HEK293 (cell line): ENCODE measurements around the gene RGS13.

ENCODE experiments used
- ZFP69B ChIP-seq: fragments of 450-650 bp; formaldehyde crosslinking; IDR thresholded peaks from 2 replicates; pipeline ENCODE4 v1.5.1; 2016; ENCODE audit warnings: missing biosample characterization, missing genetic modification characterization
- ZNF2 ChIP-seq: fragments of 450-650 bp; formaldehyde crosslinking; IDR thresholded peaks from 2 replicates; pipeline ENCODE4 v1.5.1; 2016; ENCODE audit warnings: missing biosample characterization, missing genetic modification characterization
- TF ChIP-seq, protein P1 (sequence below): fragments of 450-650 bp; formaldehyde crosslinking; IDR thresholded peaks from 2 replicates; pipeline ENCODE4 v1.5.1; 2016; ENCODE audit warnings: missing biosample characterization, missing genetic modification characterization

DNA sequence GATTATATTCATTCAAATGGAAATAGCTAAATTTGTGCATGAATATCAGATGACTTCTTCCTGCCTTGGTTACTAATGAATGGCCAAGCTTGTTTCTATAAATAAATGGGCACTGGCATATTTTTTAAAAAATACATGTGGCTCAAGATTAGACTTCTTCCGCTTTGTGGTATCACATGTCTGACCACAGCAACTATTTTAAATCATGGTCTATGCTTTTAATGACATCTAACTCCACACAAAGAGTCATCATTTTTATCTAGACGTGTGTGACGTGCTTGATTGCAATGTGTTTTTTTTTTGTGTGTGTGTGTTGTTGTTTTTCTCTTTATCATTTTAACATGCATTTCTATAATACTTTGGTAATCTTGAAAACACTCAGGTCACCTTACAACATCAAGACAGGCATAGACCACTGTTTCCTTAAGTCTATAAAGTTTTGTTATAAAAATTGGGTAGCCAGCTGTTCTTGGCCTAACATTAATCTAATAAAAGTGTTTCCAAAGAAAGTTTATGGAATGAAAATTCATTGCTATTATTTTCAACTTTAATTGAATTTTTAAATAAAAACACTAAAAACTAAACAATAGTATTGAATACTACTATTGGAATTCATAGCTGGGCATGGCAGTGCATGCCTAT is 30.8 kb upstream of the RGS13 start:
- TF ChIP-seq ZFP69B (no peak), ZNF2 (tag by site-specific recombination) (no peak)
- TF ChIP-seq, protein P1, sequence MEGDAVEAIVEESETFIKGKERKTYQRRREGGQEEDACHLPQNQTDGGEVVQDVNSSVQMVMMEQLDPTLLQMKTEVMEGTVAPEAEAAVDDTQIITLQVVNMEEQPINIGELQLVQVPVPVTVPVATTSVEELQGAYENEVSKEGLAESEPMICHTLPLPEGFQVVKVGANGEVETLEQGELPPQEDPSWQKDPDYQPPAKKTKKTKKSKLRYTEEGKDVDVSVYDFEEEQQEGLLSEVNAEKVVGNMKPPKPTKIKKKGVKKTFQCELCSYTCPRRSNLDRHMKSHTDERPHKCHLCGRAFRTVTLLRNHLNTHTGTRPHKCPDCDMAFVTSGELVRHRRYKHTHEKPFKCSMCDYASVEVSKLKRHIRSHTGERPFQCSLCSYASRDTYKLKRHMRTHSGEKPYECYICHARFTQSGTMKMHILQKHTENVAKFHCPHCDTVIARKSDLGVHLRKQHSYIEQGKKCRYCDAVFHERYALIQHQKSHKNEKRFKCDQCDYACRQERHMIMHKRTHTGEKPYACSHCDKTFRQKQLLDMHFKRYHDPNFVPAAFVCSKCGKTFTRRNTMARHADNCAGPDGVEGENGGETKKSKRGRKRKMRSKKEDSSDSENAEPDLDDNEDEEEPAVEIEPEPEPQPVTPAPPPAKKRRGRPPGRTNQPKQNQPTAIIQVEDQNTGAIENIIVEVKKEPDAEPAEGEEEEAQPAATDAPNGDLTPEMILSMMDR (tag by site-specific recombination): no peak
